OCI-LY7 (cell line): ENCODE results near the gene PANK4. TPM values are rescaled to one million over a fixed set of nuclear protein-coding genes. Genes with fewer than 3 reads are reported as not detected.

Experiments used
- BruUV-seq: library from RNA; stranded (reverse); fragments of 400-500 nt; replicated peaks from 2 replicates; lab custom pipeline; 2021; lab: Mats Ljungman, UMichigan
- CTCF ChIA-PET: fragments of 300-600 bp; sonication (Branson Sonifier 250); formaldehyde crosslinking; loops from one replicate; lab custom pipeline; 2022; ENCODE audit warnings: antibody characterized with exemption; ENCODE audit not compliant: unreplicated experiment; lab: Charles Lee
- POLR2A ChIA-PET: fragments of 300-600 bp; sonication (Branson Sonifier 250); formaldehyde crosslinking; loops from one replicate; lab custom pipeline; 2022; ENCODE audit warnings: antibody characterized with exemption; lab: Charles Lee
- DNase-seq: peaks from one replicate; pipeline ENCODE4 v3.0.0-alpha.2; 2015; ENCODE audit warnings: low spot score
- H2AFZ ChIP-seq: fragments of 200-600 bp; sonication (generic), shearing (Covaris generic); 2 replicates; pipeline ENCODE4 v1.6.1; 2014; ENCODE audit warnings: mild to moderate bottlenecking, antibody characterized with exemption, low read length, moderate library complexity
- H3K27ac ChIP-seq: fragments of 200-600 bp; sonication (generic); 2 replicates; pipeline ENCODE4 v1.5.1; 2014; ENCODE audit warnings: mixed run types, low read depth, mild to moderate bottlenecking, moderate library complexity, low read length, inconsistent platforms; ENCODE audit not compliant: poor library complexity, severe bottlenecking
- H3K36me3 ChIP-seq: fragments of 200-600 bp; sonication (generic); 2 replicates; pipeline ENCODE4 v1.6.1; 2014; ENCODE audit warnings: mild to moderate bottlenecking, antibody characterized with exemption, low read length, moderate library complexity, mixed read lengths; ENCODE audit not compliant: insufficient read depth
- H3K4me1 ChIP-seq: fragments of 200-600 bp; sonication (generic); 2 replicates; pipeline ENCODE4 v1.5.1; 2014; ENCODE audit warnings: mild to moderate bottlenecking, low read length; ENCODE audit not compliant: insufficient read depth, poor library complexity, severe bottlenecking
- H3K4me2 ChIP-seq: fragments of 200-600 bp; sonication (generic); 2 replicates; pipeline ENCODE4 v1.6.1; 2014; ENCODE audit warnings: mild to moderate bottlenecking, low read length
- H3K4me3 ChIP-seq: fragments of 200-600 bp; sonication (generic); 2 replicates; pipeline ENCODE4 v1.5.1; 2014; ENCODE audit warnings: mild to moderate bottlenecking, low read depth, low read length; ENCODE audit not compliant: poor library complexity, severe bottlenecking
- H3K79me2 ChIP-seq: fragments of 200-600 bp; sonication (generic); 2 replicates; pipeline ENCODE4 v1.6.1; 2016; ENCODE audit warnings: low read depth, mild to moderate bottlenecking, low read length, moderate library complexity, mixed read lengths; ENCODE audit not compliant: insufficient read depth
- H3K9me2 ChIP-seq: fragments of 200-600 bp; sonication (generic); 2 replicates; pipeline ENCODE4 v1.6.1; 2016; ENCODE audit warnings: mild to moderate bottlenecking, low read length, mixed read lengths; ENCODE audit not compliant: insufficient read depth
- H3K9me3 ChIP-seq: fragments of 200-600 bp; sonication (generic); 2 replicates; pipeline ENCODE4 v1.6.1; 2014; ENCODE audit warnings: mild to moderate bottlenecking, mixed run types, low read length, mixed read lengths
- H4K20me1 ChIP-seq: fragments of 200-600 bp; sonication (generic); 2 replicates; pipeline ENCODE4 v1.6.1; 2014; ENCODE audit warnings: mild to moderate bottlenecking, antibody characterized with exemption, low read length, moderate library complexity, mixed read lengths; ENCODE audit not compliant: insufficient read depth
- CTCF ChIP-seq: fragments of 200-600 bp; sonication (generic); conservative IDR thresholded peaks from 2 replicates; pipeline ENCODE4 v1.5.1; 2014; ENCODE audit warnings: mild to moderate bottlenecking, antibody characterized with exemption, low read length, moderate library complexity, mixed read lengths
- EZH2phosphoT487 ChIP-seq: fragments of 200-600 bp; sonication (generic); IDR thresholded peaks from 2 replicates; pipeline ENCODE4 v1.6.1; 2018; ENCODE audit warnings: low read depth, borderline replicate concordance, mild to moderate bottlenecking, mixed run types, antibody characterized with exemption, low read length, moderate library complexity, mixed read lengths
- intact Hi-C: fragments of 100-400 bp; cut with micrococcal nuclease; formaldehyde crosslinking; loops from one replicate; pipeline ENCODE4 v1.10.0; 2022; ENCODE audit not compliant: unreplicated experiment
- total RNA-seq, 2 experiments: library from RNA; depleted of rRNA in 1 of 2; stranded (reverse); fragments of >200 nt in 1 of 2; shearing (Covaris generic) in 1 of 2; gene quantifications; 2 replicates each; pipeline ENCODE4 v1.2.3, GENCODE V29; 2014 to 2022

The PANK4 gene
- total RNA-seq, 2 experiments from 2014 or later: 49.1 to 55.9 TPM

DNA sequence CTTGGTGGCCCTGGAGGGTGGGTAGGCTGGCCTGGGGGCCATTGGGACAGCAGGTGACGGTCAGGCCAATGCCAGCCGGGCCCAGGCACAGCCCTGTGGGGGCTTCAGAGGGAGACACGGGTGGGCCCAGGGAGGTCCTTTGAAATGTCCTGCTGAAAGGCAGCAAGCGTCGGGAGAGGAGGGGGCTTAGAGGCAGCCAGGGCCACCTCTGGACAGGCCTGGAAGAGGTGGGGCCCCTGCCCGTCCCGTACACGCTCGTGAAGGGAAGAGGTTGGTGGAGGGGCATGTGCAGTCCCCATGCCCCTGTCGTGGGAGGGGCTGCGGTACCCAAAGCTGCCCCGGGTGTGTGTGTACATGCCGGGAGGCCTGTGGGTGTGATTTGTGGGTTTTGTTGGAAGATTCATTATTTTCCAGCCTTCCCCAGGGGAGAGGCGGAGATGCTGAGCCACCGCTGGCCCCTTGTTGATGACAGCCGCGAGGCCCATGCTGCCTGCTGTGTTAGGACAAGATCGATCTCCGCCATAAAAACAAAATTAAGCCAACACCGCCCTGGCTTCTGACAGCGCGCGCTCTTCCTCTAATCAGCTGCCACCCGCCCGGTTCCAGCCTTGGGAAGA, 53.7 kb downstream of the PANK4 start:
- ChIA-PET POLR2A (no interaction called here), CTCF (no interaction called here)
- Histone ChIP-seq H3K36me3 (no peaks in the 10 kb centered on the region), H2AFZ (no peak overlapping the region), H4K20me1 (no peaks in the 10 kb centered on the region), H3K27ac (no peak overlapping the region), H3K9me3 (no peaks in the 10 kb centered on the region), H3K4me3 (no peak overlapping the region), H3K9me2 (no peaks in the 10 kb centered on the region), H3K79me2 (no peaks in the 10 kb centered on the region), H3K4me1 (no peaks in the 10 kb centered on the region), H3K4me2 (no peak overlapping the region)
- intact Hi-C loops: no loop called here
- BruUV-seq: no TSS peak
- DNase-seq: no peak
- TF ChIP-seq EZH2phosphoT487 (no peak), CTCF (no peak)

DNA sequence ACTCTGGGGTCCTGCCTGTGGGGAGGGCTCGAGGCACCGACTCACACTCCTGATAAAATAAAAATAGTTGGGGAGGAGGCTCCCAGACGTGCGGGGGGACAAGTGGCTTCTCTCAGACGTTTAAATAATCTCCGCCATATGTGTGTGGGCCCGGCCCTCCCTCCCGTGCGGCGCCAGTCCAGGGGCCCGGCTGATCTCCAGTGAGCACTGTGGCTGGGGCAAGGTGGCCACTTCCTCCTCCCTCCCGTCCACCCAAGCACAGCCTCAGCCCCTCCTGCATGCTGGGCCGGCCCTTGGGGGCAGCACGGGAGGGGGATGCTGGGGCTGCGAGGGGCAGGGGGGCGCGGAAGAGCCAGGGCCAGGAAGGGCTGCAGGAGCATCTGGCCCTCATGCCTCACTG, 54.3 kb downstream of the PANK4 start:
- no peak for TF ChIP-seq EZH2phosphoT487
- TF ChIP-seq CTCF: no peak
- H3K9me2 ChIP-seq: no peaks in the 10 kb centered on the region
- CTCF ChIA-PET: no interaction called here
- no peaks in the 10 kb centered on the region for H4K20me1 ChIP-seq
- H3K4me3 ChIP-seq: no peak overlapping the region
- no peaks in the 10 kb centered on the region for H3K79me2 ChIP-seq
- no peak overlapping the region for H3K27ac ChIP-seq
- no peaks in the 10 kb centered on the region for H3K9me3 ChIP-seq
- no peaks in the 10 kb centered on the region for H3K36me3 ChIP-seq
- intact Hi-C loops: no loop called here
- H3K4me1 ChIP-seq: no peaks in the 10 kb centered on the region
- POLR2A ChIA-PET: no interaction called here
- H3K4me2 ChIP-seq: no peak overlapping the region
- no TSS peak for BruUV-seq
- DNase-seq: no peak
- H2AFZ ChIP-seq: no peak overlapping the region

GRCh38 chr1:2471587-2472001, 54.8 kb downstream of the PANK4 start:
- H2AFZ ChIP-seq: no peak overlapping the region
- TF ChIP-seq CTCF (no peak), EZH2phosphoT487 (no peak)
- ChIA-PET POLR2A (no interaction called here), CTCF (no interaction called here)
- H4K20me1 ChIP-seq: no peaks in the 10 kb centered on the region
- H3K79me2 ChIP-seq: no peaks in the 10 kb centered on the region
- H3K4me2 ChIP-seq: no peak overlapping the region
- H3K4me1 ChIP-seq: no peaks in the 10 kb centered on the region
- H3K36me3 ChIP-seq: no peaks in the 10 kb centered on the region
- H3K9me2 ChIP-seq: no peaks in the 10 kb centered on the region
- no peak overlapping the region for H3K27ac ChIP-seq
- H3K4me3 ChIP-seq: no peak overlapping the region
- intact Hi-C loops: no loop called here
- BruUV-seq: no TSS peak
- no peak for DNase-seq
- no peaks in the 10 kb centered on the region for H3K9me3 ChIP-seq
